ENCODE results near the gene FAM118A. TPM values are rescaled to one million over a fixed set of nuclear protein-coding genes. Genes with fewer than 3 reads are reported as not detected.

The FAM118A gene
- total RNA-seq, 1 experiment from 2014 or later: 21.3 TPM

- TF ChIP-seq TEAD4 (CRISPR knock-in tag; IDR thresholded peaks at IDR 0.05) (no peak), NR2C2 (CRISPR knock-in tag; IDR thresholded peaks at IDR 0.05) (no peak), MLX (CRISPR knock-in tag; IDR thresholded peaks at IDR 0.05) (no peak), NR3C1 (CRISPR knock-in tag; conservative IDR thresholded peaks at IDR 0.05; ENCODE audit: low read depth) (no peak), GRHL2 (CRISPR knock-in tag; IDR thresholded peaks at IDR 0.05; ENCODE audit: insufficient replicate concordance, severe bottlenecking) (no peak), FOXJ3 (CRISPR knock-in tag; IDR thresholded peaks at IDR 0.05; ENCODE audit: borderline replicate concordance) (no peak), ZNF232 (CRISPR knock-in tag; IDR thresholded peaks at IDR 0.05) (no peak)
- TF ChIP-seq, protein P1, sequence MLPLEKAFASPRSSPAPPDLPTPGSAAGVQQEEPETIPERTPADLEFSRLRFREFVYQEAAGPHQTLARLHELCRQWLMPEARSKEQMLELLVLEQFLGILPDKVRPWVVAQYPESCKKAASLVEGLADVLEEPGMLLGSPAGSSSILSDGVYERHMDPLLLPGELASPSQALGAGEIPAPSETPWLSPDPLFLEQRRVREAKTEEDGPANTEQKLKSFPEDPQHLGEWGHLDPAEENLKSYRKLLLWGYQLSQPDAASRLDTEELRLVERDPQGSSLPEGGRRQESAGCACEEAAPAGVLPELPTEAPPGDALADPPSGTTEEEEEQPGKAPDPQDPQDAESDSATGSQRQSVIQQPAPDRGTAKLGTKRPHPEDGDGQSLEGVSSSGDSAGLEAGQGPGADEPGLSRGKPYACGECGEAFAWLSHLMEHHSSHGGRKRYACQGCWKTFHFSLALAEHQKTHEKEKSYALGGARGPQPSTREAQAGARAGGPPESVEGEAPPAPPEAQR (CRISPR knock-in tag; IDR thresholded peaks at IDR 0.05): no peak
Measured at GRCh38 chr22:45314786-45315185, 5.1 kb downstream of the FAM118A start (continued).

DNA sequence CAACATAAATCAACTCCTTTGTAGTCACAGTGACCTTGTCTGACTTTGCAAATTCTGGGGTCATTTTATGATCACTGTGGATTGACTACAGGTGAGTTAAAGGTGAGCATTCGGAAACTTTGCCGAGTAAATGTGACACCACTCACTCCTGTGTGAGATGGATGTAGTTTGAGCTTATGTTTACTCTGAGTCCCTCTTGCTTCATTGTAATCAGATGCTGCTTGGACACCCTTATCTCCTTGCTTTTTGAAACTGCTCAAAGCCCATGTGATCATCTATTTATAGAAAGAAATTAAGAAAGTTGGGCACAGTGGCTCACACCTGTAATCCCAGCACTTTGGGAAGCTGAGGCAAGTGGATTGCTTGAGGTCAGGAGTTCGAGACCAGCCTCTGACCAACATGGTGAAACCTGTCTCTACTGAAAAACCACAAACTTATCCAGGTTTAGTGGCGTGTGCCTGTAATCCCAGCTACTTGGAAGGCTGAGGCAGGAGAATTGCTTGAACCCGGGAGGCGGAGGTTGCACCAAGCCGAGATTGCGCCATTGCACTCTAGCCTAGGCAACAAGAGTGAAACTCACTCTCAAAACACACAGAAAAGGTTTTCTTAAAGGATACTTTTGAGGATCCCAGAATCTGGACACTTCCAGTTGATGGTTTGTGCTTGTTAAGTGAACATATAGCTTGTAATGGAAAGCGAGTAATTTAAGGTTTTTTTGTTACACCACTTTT is 7.2 kb downstream of the FAM118A start:
- Mint-ChIP-seq H3K4me3 (no peak overlapping the region), H3K27me3 (ENCODE audit: low read depth) (no peaks in the 10 kb centered on the region), H3K9me3 (no peaks in the 10 kb centered on the region), H3K27ac (no peak overlapping the region), H3K36me3 (no peaks in the 10 kb centered on the region), H3K4me1 (peaks cover 31% of the 10 kb centered on the region)
- ChIA-PET POLR2A (interaction anchor here (0.5 kb wide), 1 partner anchor 44 kb away, joined by 4 read pairs; no protein-coding TSS in a partner anchor), CTCF (interaction anchor here (1.0 to 2.1 kb wide), 6 partner anchors 18 to 261 kb away, joined by 3 to 6 read pairs (median 4); no protein-coding TSS in a partner anchor)
- DNase-seq (ENCODE audit: low spot score) (no peak), ATAC-seq (no peak)
- TF ChIP-seq STAT6 (CRISPR knock-in tag; conservative IDR thresholded peaks at IDR 0.05; ENCODE audit: low read depth): no peak
- no peak for TF ChIP-seq TCF7 (CRISPR knock-in tag; IDR thresholded peaks at IDR 0.05; ENCODE audit: low read depth)
- TF ChIP-seq ZNF317 (CRISPR knock-in tag; IDR thresholded peaks at IDR 0.05; ENCODE audit: borderline replicate concordance, low read depth): no peak
- no peak for TF ChIP-seq TEAD4 (CRISPR knock-in tag; IDR thresholded peaks at IDR 0.05)
- TF ChIP-seq, protein P2, sequence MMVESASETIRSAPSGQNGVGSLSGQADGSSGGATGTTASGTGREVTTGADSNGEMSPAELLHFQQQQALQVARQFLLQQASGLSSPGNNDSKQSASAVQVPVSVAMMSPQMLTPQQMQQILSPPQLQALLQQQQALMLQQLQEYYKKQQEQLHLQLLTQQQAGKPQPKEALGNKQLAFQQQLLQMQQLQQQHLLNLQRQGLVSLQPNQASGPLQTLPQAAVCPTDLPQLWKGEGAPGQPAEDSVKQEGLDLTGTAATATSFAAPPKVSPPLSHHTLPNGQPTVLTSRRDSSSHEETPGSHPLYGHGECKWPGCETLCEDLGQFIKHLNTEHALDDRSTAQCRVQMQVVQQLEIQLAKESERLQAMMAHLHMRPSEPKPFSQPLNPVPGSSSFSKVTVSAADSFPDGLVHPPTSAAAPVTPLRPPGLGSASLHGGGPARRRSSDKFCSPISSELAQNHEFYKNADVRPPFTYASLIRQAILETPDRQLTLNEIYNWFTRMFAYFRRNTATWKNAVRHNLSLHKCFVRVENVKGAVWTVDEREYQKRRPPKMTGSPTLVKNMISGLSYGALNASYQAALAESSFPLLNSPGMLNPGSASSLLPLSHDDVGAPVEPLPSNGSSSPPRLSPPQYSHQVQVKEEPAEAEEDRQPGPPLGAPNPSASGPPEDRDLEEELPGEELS (CRISPR knock-in tag; IDR thresholded peaks at IDR 0.05): no peak
- TF ChIP-seq, protein P3, sequence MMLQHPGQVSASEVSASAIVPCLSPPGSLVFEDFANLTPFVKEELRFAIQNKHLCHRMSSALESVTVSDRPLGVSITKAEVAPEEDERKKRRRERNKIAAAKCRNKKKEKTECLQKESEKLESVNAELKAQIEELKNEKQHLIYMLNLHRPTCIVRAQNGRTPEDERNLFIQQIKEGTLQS (CRISPR knock-in tag; conservative IDR thresholded peaks at IDR 0.05): no peak
- TF ChIP-seq ZNF532 (CRISPR knock-in tag; IDR thresholded peaks at IDR 0.05; ENCODE audit: borderline replicate concordance): no peak
- TF ChIP-seq, protein P4, sequence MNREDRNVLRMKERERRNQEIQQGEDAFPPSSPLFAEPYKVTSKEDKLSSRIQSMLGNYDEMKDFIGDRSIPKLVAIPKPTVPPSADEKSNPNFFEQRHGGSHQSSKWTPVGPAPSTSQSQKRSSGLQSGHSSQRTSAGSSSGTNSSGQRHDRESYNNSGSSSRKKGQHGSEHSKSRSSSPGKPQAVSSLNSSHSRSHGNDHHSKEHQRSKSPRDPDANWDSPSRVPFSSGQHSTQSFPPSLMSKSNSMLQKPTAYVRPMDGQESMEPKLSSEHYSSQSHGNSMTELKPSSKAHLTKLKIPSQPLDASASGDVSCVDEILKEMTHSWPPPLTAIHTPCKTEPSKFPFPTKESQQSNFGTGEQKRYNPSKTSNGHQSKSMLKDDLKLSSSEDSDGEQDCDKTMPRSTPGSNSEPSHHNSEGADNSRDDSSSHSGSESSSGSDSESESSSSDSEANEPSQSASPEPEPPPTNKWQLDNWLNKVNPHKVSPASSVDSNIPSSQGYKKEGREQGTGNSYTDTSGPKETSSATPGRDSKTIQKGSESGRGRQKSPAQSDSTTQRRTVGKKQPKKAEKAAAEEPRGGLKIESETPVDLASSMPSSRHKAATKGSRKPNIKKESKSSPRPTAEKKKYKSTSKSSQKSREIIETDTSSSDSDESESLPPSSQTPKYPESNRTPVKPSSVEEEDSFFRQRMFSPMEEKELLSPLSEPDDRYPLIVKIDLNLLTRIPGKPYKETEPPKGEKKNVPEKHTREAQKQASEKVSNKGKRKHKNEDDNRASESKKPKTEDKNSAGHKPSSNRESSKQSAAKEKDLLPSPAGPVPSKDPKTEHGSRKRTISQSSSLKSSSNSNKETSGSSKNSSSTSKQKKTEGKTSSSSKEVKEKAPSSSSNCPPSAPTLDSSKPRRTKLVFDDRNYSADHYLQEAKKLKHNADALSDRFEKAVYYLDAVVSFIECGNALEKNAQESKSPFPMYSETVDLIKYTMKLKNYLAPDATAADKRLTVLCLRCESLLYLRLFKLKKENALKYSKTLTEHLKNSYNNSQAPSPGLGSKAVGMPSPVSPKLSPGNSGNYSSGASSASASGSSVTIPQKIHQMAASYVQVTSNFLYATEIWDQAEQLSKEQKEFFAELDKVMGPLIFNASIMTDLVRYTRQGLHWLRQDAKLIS (CRISPR knock-in tag; IDR thresholded peaks at IDR 0.05; ENCODE audit: borderline replicate concordance): no peak
- TF ChIP-seq ATF1 (CRISPR knock-in tag; IDR thresholded peaks at IDR 0.05): no peak
- TF ChIP-seq SMAD4 (CRISPR knock-in tag; IDR thresholded peaks at IDR 0.05): no peak
- no peak for TF ChIP-seq FOXJ3 (CRISPR knock-in tag; IDR thresholded peaks at IDR 0.05; ENCODE audit: borderline replicate concordance)

Data from WTC11 (cell line).